ENCODE data around the gene RPS15. TPM values are rescaled to one million over a fixed set of nuclear protein-coding genes. Genes with fewer than 3 reads are reported as not detected.
A peak's percentile ranks its signal among the peaks of the same experiment; 100 is the strongest.

Gene RPS15
- total and polyA plus RNA-seq, 9 donors: 973 to 1,562 (median 1,204) TPM

DNA sequence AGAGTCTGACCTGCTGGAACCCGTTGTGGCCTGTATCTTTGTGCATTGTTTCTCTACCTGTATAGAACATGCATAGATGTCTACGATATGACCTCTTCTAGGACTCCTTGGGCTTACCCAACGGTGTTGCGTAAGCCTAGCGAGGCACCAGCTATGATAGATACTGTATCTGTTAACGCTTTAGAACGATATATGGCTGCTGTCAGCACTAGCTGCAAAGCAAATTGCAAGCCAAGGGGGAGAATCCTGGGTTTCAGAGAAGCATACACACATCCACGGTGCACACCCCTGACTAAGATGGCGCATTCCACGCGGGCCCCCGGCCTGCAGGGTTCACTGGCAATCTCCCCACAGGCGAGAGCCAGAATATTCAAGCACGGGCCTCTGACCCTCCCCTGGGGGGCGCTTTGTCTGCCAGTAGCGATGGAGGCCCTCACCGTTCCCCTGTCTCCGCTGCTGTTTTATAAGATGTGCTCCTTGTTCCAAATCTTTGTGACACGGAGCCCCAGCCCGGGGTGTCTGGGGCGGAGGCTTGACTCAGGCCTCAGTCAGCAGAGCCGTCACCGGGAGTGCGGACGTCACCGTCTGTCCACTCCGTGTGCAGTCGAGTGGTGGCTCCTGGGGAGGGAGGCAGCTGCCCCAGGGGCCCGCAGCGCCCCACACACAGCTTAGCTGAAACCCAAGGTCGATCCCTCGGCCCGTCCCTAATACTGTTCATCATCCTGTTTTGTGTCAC, 12.9 kb upstream of the RPS15 start:
- WGBS (ENCODE audit: insufficient coverage): 70% methylated on average over 28 of the region's 33 CpGs
- Histone ChIP-seq H3K4me1 (ENCODE audit: control insufficient read depth, insufficient read depth, low read length) (peaks cover 8% of the 10 kb centered on the region), H3K27me3 (ENCODE audit: control insufficient read depth, insufficient read depth, low read length) (no peaks in the 10 kb centered on the region), H3K9me3 (replicated peaks; ENCODE audit: control insufficient read depth, low read depth, low read length) (no peaks in the 10 kb centered on the region), H3K4me3 (ENCODE audit: low read length) (no peak overlapping the region), H3K36me3 (ENCODE audit: control insufficient read depth, insufficient read depth, low read length) (peaks cover 89% of the 10 kb centered on the region), H3K27ac (ENCODE audit: low read length) (no peak overlapping the region)
- DNase-seq: peak; percentile 54

DNA sequence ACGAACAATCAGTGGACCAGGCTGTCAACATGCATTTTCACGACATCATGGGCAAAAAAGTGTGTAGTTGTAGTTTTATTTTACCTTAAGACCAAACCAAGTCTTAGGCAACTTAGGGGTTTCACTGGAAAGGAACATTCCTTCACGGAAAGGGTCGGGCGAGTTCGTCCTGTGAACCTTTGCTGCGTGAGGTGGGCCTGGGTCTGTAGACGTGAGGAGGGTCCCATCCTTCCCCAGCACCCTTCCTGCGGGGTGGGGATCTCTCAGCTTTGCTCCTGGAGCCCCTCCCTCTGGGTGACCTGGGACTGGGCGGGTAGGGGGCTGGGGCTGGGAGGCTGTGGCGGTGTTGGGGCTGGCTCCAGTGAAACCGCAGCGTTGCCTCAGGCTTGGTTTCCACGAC, 12.3 kb upstream of the RPS15 start:
- WGBS (ENCODE audit: insufficient coverage): 90% methylated on average over 6 of the region's 14 CpGs
- H3K9me3 ChIP-seq (replicated peaks; ENCODE audit: control insufficient read depth, low read depth, low read length): no peaks in the 10 kb centered on the region
- H3K27me3 ChIP-seq (ENCODE audit: control insufficient read depth, insufficient read depth, low read length): no peaks in the 10 kb centered on the region
- no peak overlapping the region for H3K4me3 ChIP-seq (ENCODE audit: low read length)
- peaks cover 86% of the 10 kb centered on the region for H3K36me3 ChIP-seq (ENCODE audit: control insufficient read depth, insufficient read depth, low read length)
- H3K27ac ChIP-seq (ENCODE audit: low read length): no peak overlapping the region
- H3K4me1 ChIP-seq (ENCODE audit: control insufficient read depth, insufficient read depth, low read length): peaks cover 8% of the 10 kb centered on the region
- DNase-seq: no peak

DNA sequence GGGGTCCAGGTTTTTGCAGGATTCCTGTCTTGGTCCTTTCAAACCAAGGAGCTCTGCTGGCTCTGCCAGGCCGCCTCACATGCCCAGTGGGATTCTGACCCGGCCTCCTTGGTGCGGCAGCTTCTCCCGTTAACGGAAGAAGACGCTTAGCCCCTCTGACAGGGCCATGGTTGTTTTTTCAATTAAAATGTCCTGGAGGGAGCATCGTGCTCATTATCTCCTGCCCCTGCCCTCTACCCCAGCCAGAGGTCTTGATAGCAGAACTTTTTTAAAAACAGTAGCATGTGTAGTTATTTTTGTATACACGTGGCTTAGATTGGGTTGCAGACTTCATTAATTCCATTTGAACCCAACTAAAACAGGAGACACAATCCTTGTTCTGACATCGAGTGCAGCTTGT, 11.5 kb upstream of the RPS15 start:
- Histone ChIP-seq H3K27me3 (ENCODE audit: control insufficient read depth, insufficient read depth, low read length) (no peaks in the 10 kb centered on the region), H3K36me3 (ENCODE audit: control insufficient read depth, insufficient read depth, low read length) (peaks cover 83% of the 10 kb centered on the region), H3K27ac (ENCODE audit: low read length) (no peak overlapping the region), H3K4me1 (ENCODE audit: control insufficient read depth, insufficient read depth, low read length) (peaks cover 6% of the 10 kb centered on the region), H3K9me3 (replicated peaks; ENCODE audit: control insufficient read depth, low read depth, low read length) (no peaks in the 10 kb centered on the region), H3K4me3 (ENCODE audit: low read length) (no peak overlapping the region)
- no peak for DNase-seq
- 88% methylated on average over 2 of the region's 9 CpGs for WGBS (ENCODE audit: insufficient coverage)

DNA sequence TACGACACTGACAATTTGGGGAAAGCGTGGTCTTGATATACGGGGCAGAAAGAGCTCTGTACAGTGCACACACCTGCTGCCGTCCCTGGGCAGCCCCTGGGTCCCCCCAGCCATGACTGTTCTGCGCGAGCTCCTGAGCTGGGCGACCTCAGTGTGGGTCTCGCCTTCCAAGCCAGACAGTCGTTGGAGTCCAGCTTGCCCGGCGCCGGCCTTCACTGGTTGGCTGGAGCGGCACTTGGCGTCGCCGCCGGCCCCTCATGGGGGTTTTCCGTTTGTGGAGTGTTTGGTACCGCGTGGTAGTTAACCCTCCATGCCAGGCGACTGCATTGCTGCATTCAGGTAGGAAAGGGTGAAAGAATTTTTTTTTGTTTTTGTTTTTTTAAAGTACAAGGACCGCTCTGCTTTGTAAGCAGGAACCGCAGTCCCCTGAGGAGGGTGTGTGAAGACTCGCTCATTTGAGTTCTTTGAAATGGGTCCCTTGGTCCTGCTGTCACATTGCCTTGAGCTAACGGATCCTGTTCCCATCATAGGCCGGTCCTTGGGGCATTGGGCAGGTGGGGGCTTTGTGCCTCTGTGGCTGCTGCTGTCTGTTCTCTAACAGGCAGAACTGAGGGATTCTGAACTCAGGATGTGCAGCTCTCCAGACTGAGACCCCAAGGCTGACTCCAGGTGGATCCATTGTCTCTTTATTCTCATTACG, 10.8 kb upstream of the RPS15 start:
- Histone ChIP-seq H3K4me1 (ENCODE audit: control insufficient read depth, insufficient read depth, low read length) (no peaks in the 10 kb centered on the region), H3K4me3 (ENCODE audit: low read length) (no peak overlapping the region), H3K27ac (ENCODE audit: low read length) (no peak overlapping the region), H3K36me3 (ENCODE audit: control insufficient read depth, insufficient read depth, low read length) (peaks cover 83% of the 10 kb centered on the region), H3K9me3 (replicated peaks; ENCODE audit: control insufficient read depth, low read depth, low read length) (no peaks in the 10 kb centered on the region), H3K27me3 (ENCODE audit: control insufficient read depth, insufficient read depth, low read length) (no peaks in the 10 kb centered on the region)
- DNase-seq: no peak
- 85% methylated on average over 20 of the region's 27 CpGs for WGBS (ENCODE audit: insufficient coverage)

DNA sequence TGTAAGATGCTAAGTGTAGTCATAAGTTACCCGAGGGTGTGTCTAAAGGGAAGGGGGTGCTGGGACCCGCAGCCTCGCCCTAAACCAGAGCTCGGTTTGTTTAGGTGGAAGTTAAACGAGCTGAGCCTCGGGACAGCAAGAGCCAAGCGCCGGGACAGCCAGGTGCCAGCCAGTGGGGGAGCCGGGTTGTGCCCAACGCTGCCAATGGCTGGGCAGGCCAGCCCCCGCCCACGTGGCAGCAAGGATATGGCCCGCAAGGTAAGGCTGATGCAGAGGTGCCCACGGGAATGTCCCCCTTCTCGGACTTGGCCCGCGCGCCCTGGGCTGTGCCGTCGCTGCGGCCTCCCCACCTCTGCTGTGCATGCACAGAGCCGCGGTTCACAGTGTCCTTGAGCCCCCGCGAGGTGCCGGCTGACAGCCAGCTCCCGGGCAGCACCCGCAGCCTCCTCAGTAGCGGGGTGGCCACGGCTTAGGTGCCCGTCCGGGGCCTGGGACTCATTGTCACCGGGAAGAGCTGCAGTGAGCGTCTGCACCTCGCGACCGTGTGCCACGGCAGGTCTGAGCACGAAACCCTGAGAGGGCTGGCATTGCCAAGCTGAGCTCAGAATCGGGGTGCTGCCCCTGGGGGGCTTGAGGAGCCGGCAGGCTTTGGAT, 9.3 kb upstream of the RPS15 start:
- Histone ChIP-seq H3K36me3 (ENCODE audit: control insufficient read depth, insufficient read depth, low read length) (peaks cover 83% of the 10 kb centered on the region), H3K9me3 (replicated peaks; ENCODE audit: control insufficient read depth, low read depth, low read length) (no peaks in the 10 kb centered on the region), H3K27ac (ENCODE audit: low read length) (no peak overlapping the region), H3K4me3 (ENCODE audit: low read length) (no peak overlapping the region), H3K4me1 (ENCODE audit: control insufficient read depth, insufficient read depth, low read length) (no peaks in the 10 kb centered on the region), H3K27me3 (ENCODE audit: control insufficient read depth, insufficient read depth, low read length) (no peaks in the 10 kb centered on the region)
- no peak for DNase-seq
- WGBS (ENCODE audit: insufficient coverage): 94% methylated on average over 41 of the region's 41 CpGs

DNA sequence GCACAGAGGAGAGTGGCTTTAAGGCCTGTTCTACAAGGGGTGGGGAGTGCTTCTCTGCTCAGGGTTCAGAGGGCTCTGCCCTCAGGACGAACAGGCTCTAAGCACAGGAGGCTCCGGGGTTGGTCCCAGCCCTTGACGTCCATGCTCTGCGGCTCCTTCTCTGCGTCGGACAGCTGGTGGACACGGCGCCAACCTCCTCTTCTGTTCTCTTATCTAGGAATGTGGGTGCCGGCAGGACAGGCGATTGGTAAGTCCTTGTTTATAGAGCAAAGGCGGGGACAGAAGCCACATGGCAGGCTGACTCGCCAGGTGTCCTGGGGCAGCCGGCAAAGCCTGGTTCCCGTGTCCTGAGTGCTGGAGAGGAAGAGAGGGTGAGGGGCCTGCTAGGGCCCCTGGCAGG, 8.4 kb upstream of the RPS15 start:
- peaks cover 90% of the 10 kb centered on the region for H3K36me3 ChIP-seq (ENCODE audit: control insufficient read depth, insufficient read depth, low read length)
- H3K9me3 ChIP-seq (replicated peaks; ENCODE audit: control insufficient read depth, low read depth, low read length): no peaks in the 10 kb centered on the region
- WGBS (ENCODE audit: insufficient coverage): 94% methylated on average over 3 of the region's 14 CpGs
- no peaks in the 10 kb centered on the region for H3K27me3 ChIP-seq (ENCODE audit: control insufficient read depth, insufficient read depth, low read length)
- no peak for DNase-seq
- H3K4me3 ChIP-seq (ENCODE audit: low read length): no peak overlapping the region
- no peaks in the 10 kb centered on the region for H3K4me1 ChIP-seq (ENCODE audit: control insufficient read depth, insufficient read depth, low read length)
- no peak overlapping the region for H3K27ac ChIP-seq (ENCODE audit: low read length)

DNA sequence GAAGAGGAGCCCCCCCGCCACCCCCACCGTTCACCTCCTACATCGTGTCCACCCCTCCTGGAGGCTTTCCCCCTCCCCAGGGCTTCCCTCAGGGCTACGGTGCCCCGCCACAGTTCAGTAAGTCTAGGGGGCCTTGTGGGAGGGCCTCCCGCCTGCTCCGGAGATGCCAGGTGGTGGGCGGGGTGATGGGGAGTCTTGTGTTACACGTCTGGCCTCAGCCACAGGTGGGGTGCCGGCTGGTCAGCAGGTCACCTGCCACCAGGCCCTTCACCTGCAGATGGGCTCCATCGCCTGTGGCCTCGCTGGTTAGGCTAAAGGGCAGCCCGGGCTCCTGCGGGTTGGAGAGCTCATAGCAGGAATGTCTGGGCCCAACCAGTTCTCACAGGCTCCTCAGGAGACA, 8.0 kb upstream of the RPS15 start:
- H3K36me3 ChIP-seq (ENCODE audit: control insufficient read depth, insufficient read depth, low read length): peaks cover 89% of the 10 kb centered on the region
- 88% methylated on average over 7 of the region's 14 CpGs for WGBS (ENCODE audit: insufficient coverage)

DNA sequence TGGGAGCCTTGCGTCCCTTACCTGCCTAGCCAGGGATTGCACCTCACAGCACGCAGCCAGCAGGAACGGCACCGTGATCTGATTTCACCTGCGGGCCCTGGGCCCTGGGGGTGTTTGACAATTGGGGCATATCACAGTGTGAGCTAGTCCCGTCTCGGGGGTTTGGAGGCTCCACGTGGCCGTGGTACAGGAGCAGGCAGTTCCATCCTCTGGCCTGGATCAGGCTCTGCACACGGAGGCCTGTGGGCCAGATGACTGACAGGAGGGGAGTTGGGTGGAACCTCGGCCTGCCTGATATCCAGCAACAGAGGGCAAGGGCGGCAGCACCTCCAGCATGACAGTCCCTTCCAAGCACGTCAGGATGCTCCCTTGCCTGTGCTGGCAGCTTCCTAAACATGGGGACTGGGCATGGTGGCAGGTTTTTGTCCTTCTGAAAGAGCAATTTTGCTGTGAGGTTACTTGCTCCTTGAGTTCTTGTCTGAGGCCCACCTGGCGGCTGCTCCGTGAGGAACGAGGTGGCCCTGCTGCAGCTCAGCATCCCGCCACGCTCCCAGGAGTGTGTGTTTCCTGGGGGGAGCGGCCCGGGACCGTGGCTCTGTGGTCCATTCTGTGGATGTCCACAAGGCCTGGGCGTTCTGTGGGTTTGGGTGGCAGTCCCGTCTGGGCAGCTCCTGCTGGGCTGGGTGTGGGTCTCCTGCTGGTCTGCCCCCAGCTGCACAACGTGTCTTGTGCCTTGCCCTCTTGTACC, 6.3 kb upstream of the RPS15 start:
- Histone ChIP-seq H3K4me3 (ENCODE audit: low read length) (no peak overlapping the region), H3K4me1 (ENCODE audit: control insufficient read depth, insufficient read depth, low read length) (no peaks in the 10 kb centered on the region), H3K9me3 (replicated peaks; ENCODE audit: control insufficient read depth, low read depth, low read length) (no peaks in the 10 kb centered on the region), H3K27me3 (ENCODE audit: control insufficient read depth, insufficient read depth, low read length) (no peaks in the 10 kb centered on the region), H3K36me3 (ENCODE audit: control insufficient read depth, insufficient read depth, low read length) (peaks cover 79% of the 10 kb centered on the region), H3K27ac (ENCODE audit: low read length) (no peak overlapping the region)
- DNase-seq: no peak
- WGBS (ENCODE audit: insufficient coverage): 84% methylated on average over 22 of the region's 24 CpGs

More for the DNA sequence above, 8.0 kb upstream of the RPS15 start:
- H3K27me3 ChIP-seq (ENCODE audit: control insufficient read depth, insufficient read depth, low read length): no peaks in the 10 kb centered on the region
- no peak for DNase-seq
- H3K4me3 ChIP-seq (ENCODE audit: low read length): no peak overlapping the region
- no peaks in the 10 kb centered on the region for H3K4me1 ChIP-seq (ENCODE audit: control insufficient read depth, insufficient read depth, low read length)
- H3K27ac ChIP-seq (ENCODE audit: low read length): no peak overlapping the region
- H3K9me3 ChIP-seq (replicated peaks; ENCODE audit: control insufficient read depth, low read depth, low read length): no peaks in the 10 kb centered on the region

DNA sequence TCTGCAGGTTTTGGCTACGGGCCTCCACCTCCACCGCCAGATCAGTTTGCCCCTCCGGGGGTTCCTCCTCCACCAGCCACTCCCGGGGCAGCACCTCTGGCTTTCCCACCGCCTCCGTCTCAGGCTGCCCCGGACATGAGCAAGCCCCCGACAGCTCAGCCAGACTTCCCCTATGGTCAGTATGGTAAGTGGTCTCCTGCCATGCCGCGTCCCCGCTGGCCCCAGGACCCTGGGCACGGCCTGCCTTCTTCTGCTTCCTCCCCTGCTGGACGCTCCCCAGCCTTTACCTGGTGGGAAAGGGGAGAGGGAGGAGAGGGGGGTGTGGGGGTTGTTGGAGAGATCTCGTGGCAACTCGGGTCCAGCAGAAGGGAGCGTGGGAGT, 5.7 kb upstream of the RPS15 start:
- Histone ChIP-seq H3K4me1 (ENCODE audit: control insufficient read depth, insufficient read depth, low read length) (no peaks in the 10 kb centered on the region), H3K27me3 (ENCODE audit: control insufficient read depth, insufficient read depth, low read length) (no peaks in the 10 kb centered on the region), H3K4me3 (ENCODE audit: low read length) (no peak overlapping the region), H3K27ac (ENCODE audit: low read length) (no peak overlapping the region), H3K9me3 (replicated peaks; ENCODE audit: control insufficient read depth, low read depth, low read length) (no peaks in the 10 kb centered on the region), H3K36me3 (ENCODE audit: control insufficient read depth, insufficient read depth, low read length) (peaks cover 75% of the 10 kb centered on the region)
- WGBS (ENCODE audit: insufficient coverage): 94% methylated on average over 16 of the region's 16 CpGs
- DNase-seq: no peak

All from muscle of leg (tissue), 11 donors.